Erythroblast (primary cell): ENCODE data around the gene MYH16.

ENCODE experiments used
- GATA1 ChIP-seq: IDR thresholded peaks from 2 replicates; pipeline ENCODE4 v1.6.1; 2011; ENCODE audit warnings: low read depth, mild to moderate bottlenecking, control low read depth, low read length, moderate library complexity
- POLR2A ChIP-seq: IDR thresholded peaks from 2 replicates; pipeline ENCODE4 v1.6.1; 2011; ENCODE audit warnings: mild to moderate bottlenecking, low read length

DNA sequence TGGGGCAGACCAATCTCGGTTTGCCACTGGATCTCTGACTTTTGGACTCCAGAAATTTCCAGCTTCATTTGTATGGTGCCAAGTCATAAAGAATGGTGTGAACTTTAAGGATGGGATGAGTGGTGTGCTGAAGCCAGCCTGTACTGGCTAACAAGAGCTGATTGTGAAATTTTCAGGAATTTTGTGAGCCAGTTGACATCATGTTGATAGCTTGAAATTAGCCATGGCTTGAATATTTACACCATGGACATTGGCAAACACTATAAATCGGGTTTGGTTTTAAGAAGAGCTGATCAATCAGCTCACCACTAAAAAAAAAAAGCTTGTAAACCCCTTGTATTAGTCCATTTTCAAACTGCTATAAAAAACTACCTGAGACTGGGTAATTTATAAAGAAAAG is 14.1 kb upstream of the MYH16 start:
- no peak for TF ChIP-seq POLR2A
- no peak for TF ChIP-seq GATA1
